LNCaP clone FGC (cell line): Measurements from ENCODE around the gene ODF2.
"Not testable (repeated sequence)": the region's sequence is repeated elsewhere in the genome, so short reads cannot be mapped to it uniquely, and the experiment has no call there.

Experiments used
- DNase-seq: peaks from one replicate; pipeline ENCODE4 v3.0.0-alpha.2; 2011; ENCODE audit warnings: low read depth
- H3K4me3 ChIP-seq: 2 replicates; pipeline ENCODE4 v1.5.1; 2011; ENCODE audit warnings: mild to moderate bottlenecking, low read depth, low read length, control low read depth
- CTCF ChIP-seq: IDR thresholded peaks from 2 replicates; pipeline ENCODE4 v1.5.1; 2012; ENCODE audit warnings: mild to moderate bottlenecking; ENCODE audit not compliant: control insufficient read depth, insufficient read depth; ENCODE audit errors: extremely low read depth

The ODF2 gene

GRCh38 chr9:128420060-128420650 lies 35.7 kb upstream of the ODF2 start:
- peak overlapping the region; percentile 56 for H3K4me3 ChIP-seq
- no peak for DNase-seq
- peak; percentile 84 for TF ChIP-seq CTCF

GRCh38 chr9:128420651-128421481 lies 34.9 kb upstream of the ODF2 start, which contains the start of gene CERCAM:
Gene CERCAM (plus strand): TSS chr9:128420857. CDS start chr9:128420878, 21 bp downstream.
- no peak for DNase-seq
- H3K4me3 ChIP-seq: peak within 1 kb of the TSS; percentile 56
- TF ChIP-seq CTCF: no peak

- no peak for TF ChIP-seq CTCF
- DNase-seq: no peak
- H3K4me3 ChIP-seq: no peak overlapping the region
Observed at GRCh38 chr9:128421482-128421996, 34.3 kb upstream of the ODF2 start.

GRCh38 chr9:128422022-128422782 lies 33.6 kb upstream of the ODF2 start:
- DNase-seq, H3K4me3 ChIP-seq: not testable (repeated sequence)

GRCh38 chr9:128422783-128423150 lies 33.0 kb upstream of the ODF2 start:
- DNase-seq: no peak
- no peak for TF ChIP-seq CTCF
- no peak overlapping the region for H3K4me3 ChIP-seq

GRCh38 chr9:128423356-128423755 lies 32.5 kb upstream of the ODF2 start:
- not testable (repeated sequence) for DNase-seq, H3K4me3 ChIP-seq

- no peak for TF ChIP-seq CTCF
- no peak overlapping the region for H3K4me3 ChIP-seq
- no peak for DNase-seq
Observed at GRCh38 chr9:128424268-128424780, 31.5 kb upstream of the ODF2 start.
